Osteoblast (primary cell): Measurements from ENCODE around the gene SIGLEC11. TPM values are rescaled to one million over a fixed set of nuclear protein-coding genes. Genes with fewer than 3 reads are reported as not detected.

Experiments used
- DNase-seq: peaks from one replicate; pipeline ENCODE4 v3.0.0; 2011; ENCODE audit warnings: low spot score, mixed read lengths; ENCODE audit not compliant: insufficient read length; ENCODE audit errors: missing footprints
- H2AFZ ChIP-seq: 2 replicates; pipeline ENCODE4 v1.6.0; 2011; ENCODE audit warnings: mild to moderate bottlenecking, low read length
- H3K27ac ChIP-seq: 2 replicates; pipeline ENCODE4 v1.5.1; 2011; ENCODE audit warnings: mild to moderate bottlenecking, low read depth, low read length, moderate library complexity
- H3K27me3 ChIP-seq: 2 replicates; pipeline ENCODE4 v1.6.0; 2012; ENCODE audit warnings: mild to moderate bottlenecking, control low read depth, inconsistent platforms, low read length, moderate library complexity; ENCODE audit not compliant: insufficient read depth
- H3K36me3 ChIP-seq: 2 replicates; pipeline ENCODE4 v1.5.1; 2011; ENCODE audit warnings: mild to moderate bottlenecking, low read length, control low read depth, moderate library complexity; ENCODE audit not compliant: insufficient read depth
- H3K4me1 ChIP-seq: 2 replicates; pipeline ENCODE4 v1.5.1; 2011; ENCODE audit warnings: mild to moderate bottlenecking, low read length, control low read depth, moderate library complexity; ENCODE audit not compliant: insufficient read depth
- H3K4me2 ChIP-seq: 2 replicates; pipeline ENCODE4 v1.6.0; 2011; ENCODE audit warnings: mild to moderate bottlenecking, low read length; ENCODE audit not compliant: insufficient read depth
- H3K4me3 ChIP-seq: fragments of 200-600 bp; sonication (generic); 3 replicates; pipeline ENCODE4 v1.5.1; 2012; ENCODE audit warnings: mild to moderate bottlenecking, low read length, inconsistent platforms; ENCODE audit not compliant: insufficient read depth
- H3K79me2 ChIP-seq: 2 replicates; pipeline ENCODE4 v1.6.0; 2012; ENCODE audit warnings: mild to moderate bottlenecking, low read length, control low read depth, inconsistent platforms; ENCODE audit not compliant: insufficient read depth
- H3K9me3 ChIP-seq: 2 replicates; pipeline ENCODE4 v1.5.1; 2011; ENCODE audit warnings: low read depth, low read length, control low read depth
- H4K20me1 ChIP-seq: 2 replicates; pipeline ENCODE4 v1.6.0; 2012; ENCODE audit warnings: mild to moderate bottlenecking, low read length, control low read depth; ENCODE audit not compliant: insufficient read depth
- total RNA-seq: library from RNA; depleted of rRNA; stranded (reverse); fragments of >200 nt; gene quantifications from 2 replicates; pipeline ENCODE4 v1.2.3, GENCODE V29; 2012
- TF ChIP-seq, protein P1 (sequence below): IDR thresholded peaks from 2 replicates; pipeline ENCODE4 v1.5.1; 2011; ENCODE audit warnings: mild to moderate bottlenecking, low read depth, low read length, moderate library complexity; ENCODE audit errors: extremely low read depth

Gene SIGLEC11
- total RNA-seq, 1 donor: under 0.01 TPM

DNA sequence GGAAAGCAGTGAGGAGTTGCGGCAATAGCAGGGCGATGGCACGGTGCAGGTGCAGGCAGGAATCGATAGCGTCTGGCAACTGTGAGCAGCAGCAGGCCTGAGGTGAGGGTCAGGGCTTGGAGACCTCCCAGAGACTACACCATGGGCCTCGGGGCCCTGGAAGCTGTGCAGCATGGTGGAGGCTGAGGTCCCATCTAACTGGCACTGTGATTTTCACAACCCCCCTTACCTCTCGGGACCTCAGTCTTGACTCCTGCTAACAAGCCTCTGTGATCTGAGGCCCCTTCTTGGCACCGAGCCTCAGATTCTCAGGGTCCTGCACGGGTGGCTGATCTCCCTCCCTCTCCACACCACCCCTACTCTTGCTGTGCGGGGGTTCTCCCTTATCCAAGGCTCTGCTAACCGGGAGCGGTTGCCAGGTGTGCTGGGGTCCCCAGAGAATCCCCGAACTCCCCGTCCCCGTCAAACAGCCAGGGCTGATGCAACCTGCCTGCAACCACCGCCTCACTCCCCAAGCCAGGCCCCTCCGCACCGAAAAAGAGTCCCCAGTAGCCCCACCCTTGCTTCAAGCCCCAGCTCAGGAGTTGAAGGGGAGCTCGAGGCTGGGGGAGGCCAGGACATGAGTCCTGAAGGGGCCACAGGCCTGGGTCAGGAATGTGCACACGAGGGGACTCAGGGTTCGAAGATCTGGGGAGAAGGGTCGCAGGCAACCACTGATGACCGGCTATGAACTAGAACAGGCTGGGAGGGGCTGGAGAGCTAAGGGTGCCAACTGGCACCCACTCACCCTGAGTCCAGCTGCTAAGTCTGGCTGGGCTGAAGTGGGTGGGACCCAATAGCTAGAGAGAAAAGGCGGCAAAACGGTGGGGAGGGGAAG is 36.7 kb downstream of the SIGLEC11 start:
- no peak overlapping the region for H3K4me3 ChIP-seq
- H3K4me2 ChIP-seq: no peak overlapping the region
- peaks cover 96% of the 10 kb centered on the region for H3K79me2 ChIP-seq
- DNase-seq: peak; percentile 42
- no peak overlapping the region for H3K27ac ChIP-seq
- no peaks in the 10 kb centered on the region for H3K9me3 ChIP-seq
- no peaks in the 10 kb centered on the region for H3K27me3 ChIP-seq
- peaks cover 56% of the 10 kb centered on the region for H4K20me1 ChIP-seq
- TF ChIP-seq, protein P1, sequence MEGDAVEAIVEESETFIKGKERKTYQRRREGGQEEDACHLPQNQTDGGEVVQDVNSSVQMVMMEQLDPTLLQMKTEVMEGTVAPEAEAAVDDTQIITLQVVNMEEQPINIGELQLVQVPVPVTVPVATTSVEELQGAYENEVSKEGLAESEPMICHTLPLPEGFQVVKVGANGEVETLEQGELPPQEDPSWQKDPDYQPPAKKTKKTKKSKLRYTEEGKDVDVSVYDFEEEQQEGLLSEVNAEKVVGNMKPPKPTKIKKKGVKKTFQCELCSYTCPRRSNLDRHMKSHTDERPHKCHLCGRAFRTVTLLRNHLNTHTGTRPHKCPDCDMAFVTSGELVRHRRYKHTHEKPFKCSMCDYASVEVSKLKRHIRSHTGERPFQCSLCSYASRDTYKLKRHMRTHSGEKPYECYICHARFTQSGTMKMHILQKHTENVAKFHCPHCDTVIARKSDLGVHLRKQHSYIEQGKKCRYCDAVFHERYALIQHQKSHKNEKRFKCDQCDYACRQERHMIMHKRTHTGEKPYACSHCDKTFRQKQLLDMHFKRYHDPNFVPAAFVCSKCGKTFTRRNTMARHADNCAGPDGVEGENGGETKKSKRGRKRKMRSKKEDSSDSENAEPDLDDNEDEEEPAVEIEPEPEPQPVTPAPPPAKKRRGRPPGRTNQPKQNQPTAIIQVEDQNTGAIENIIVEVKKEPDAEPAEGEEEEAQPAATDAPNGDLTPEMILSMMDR: no peak
- peaks cover 10% of the 10 kb centered on the region for H3K4me1 ChIP-seq
- H2AFZ ChIP-seq: no peak overlapping the region
- H3K36me3 ChIP-seq: peaks cover 36% of the 10 kb centered on the region

DNA sequence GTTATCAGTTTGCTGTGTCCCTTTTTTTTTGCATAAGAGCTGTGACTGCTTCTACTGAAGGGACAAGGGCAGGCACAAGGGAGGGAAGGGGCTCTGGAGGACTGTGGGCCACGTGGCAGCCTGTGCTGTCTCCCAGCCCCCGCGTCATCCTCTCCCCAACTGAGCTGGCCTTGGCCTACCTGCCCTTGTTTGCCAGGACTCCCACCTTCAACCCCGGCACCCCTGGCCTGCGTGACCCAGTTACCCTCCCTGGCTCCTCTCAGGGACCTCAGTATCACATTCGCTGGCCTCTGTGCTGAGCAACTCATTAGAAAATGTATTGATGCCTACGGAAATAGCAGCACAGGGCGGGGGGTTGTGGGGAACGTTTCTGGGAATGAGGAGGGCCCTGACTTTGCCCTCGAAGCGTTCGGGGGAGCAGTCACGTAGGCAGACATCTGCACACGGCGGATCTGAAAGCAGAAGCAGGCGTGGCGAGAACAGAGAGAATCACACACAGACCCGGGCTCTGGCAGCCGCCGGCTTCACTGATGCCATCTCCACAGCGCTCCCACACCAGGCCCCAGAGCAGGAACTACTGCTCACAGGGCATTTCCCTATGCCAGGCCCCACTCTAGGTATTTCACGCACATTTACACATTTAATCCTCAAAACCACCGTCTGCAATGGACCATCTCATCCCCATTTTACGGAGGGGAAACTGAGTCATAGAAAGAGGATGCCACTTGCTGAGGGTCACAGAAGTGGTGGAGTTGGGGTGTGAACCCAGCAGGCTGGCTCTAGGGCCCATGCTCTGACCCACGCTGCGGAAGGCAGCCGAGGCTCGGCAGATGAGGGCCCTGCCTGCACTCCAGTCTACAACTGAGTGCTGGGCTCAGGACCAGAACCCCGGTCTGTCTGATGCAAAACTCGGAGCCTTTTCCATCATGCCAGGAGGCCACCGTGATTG is 37.6 kb downstream of the SIGLEC11 start:
- Histone ChIP-seq H3K4me3 (no peak overlapping the region), H2AFZ (no peak overlapping the region), H3K27ac (peak overlapping the region; percentile 61), H4K20me1 (peaks cover 58% of the 10 kb centered on the region), H3K9me3 (no peaks in the 10 kb centered on the region), H3K36me3 (peaks cover 38% of the 10 kb centered on the region), H3K4me1 (peaks cover 10% of the 10 kb centered on the region), H3K79me2 (peaks cover 94% of the 10 kb centered on the region), H3K27me3 (no peaks in the 10 kb centered on the region), H3K4me2 (no peak overlapping the region)
- peak; percentile 34 for DNase-seq
- TF ChIP-seq, protein P1: no peak

GRCh38 chr19:49921871-49922795 is 38.8 kb downstream of the SIGLEC11 start:
- H3K27ac ChIP-seq: peak overlapping the region; percentile 61

More at GRCh38 chr19:49921871-49922795, 38.8 kb downstream of the SIGLEC11 start:
- Histone ChIP-seq H3K4me3 (no peak overlapping the region), H3K4me1 (peaks cover 10% of the 10 kb centered on the region), H4K20me1 (peaks cover 63% of the 10 kb centered on the region), H3K27me3 (no peaks in the 10 kb centered on the region), H3K4me2 (peak overlapping the region; percentile 32), H3K36me3 (peaks cover 44% of the 10 kb centered on the region), H3K9me3 (no peaks in the 10 kb centered on the region), H2AFZ (peak overlapping the region; percentile 29), H3K79me2 (peaks cover 95% of the 10 kb centered on the region)
- TF ChIP-seq, protein P1: no peak
- DNase-seq: peak; percentile 94
